Right atrium auricular region (tissue), 2 donors: Measurements from ENCODE around the gene PRIMA1. TPM values are rescaled to one million over a fixed set of nuclear protein-coding genes. Genes with fewer than 3 reads are reported as not detected.

Source experiments
- DNase-seq: peaks from one replicate; pipeline ENCODE4 v3.0.0-alpha.2; 2019; ENCODE audit warnings: low spot score
- H3K27ac ChIP-seq, 2 donors: fragments of 200-600 bp; sonication (generic); 1 replicate in 1 of 2; 2 replicates in 1 of 2; pipeline ENCODE4 v1.5.1; 2016 to 2019
- H3K27me3 ChIP-seq, 2 donors: fragments of 200-600 bp; sonication (generic); one replicate each; pipeline versions ENCODE4 v1.5.1 to v1.6.0; 2017 to 2019
- H3K36me3 ChIP-seq: fragments of 200-600 bp; sonication (generic); one replicate; pipeline ENCODE4 v1.5.1; 2016
- H3K4me1 ChIP-seq, 2 donors: fragments of 200-600 bp; sonication (generic); one replicate each; pipeline versions ENCODE4 v1.5.1 to v1.6.0; 2017 to 2019
- H3K4me3 ChIP-seq, 2 donors: fragments of 200-600 bp; sonication (generic); 1 replicate in 1 of 2; 2 replicates in 1 of 2; pipeline ENCODE4 v1.5.1; 2017 to 2019; ENCODE audit warnings: mild to moderate bottlenecking in 1 of 2, moderate library complexity in 1 of 2
- H3K9me3 ChIP-seq, 2 donors: fragments of 200-600 bp; sonication (generic); one replicate each; pipeline ENCODE4 v1.5.1; 2019
- total RNA-seq, 2 donors: library from RNA; depleted of rRNA; stranded (reverse); fragments of >200 nt; gene quantifications; one replicate each; pipeline ENCODE4 v1.1.0, GENCODE V29; 2016
- TF ChIP-seq, protein P1 (sequence below), 2 donors: fragments of 200-600 bp; sonication (generic); IDR thresholded peaks; one replicate each; pipeline ENCODE4 v1.5.1; 2019; ENCODE audit warnings: antibody characterized with exemption in 2 of 2

The PRIMA1 gene, protein sequence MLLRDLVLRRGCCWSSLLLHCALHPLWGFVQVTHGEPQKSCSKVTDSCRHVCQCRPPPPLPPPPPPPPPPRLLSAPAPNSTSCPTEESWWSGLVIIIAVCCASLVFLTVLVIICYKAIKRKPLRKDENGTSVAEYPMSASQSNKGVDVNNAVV
- total RNA-seq, result 1 to 10 TPM; 2.2 to 4.1 TPM

DNA sequence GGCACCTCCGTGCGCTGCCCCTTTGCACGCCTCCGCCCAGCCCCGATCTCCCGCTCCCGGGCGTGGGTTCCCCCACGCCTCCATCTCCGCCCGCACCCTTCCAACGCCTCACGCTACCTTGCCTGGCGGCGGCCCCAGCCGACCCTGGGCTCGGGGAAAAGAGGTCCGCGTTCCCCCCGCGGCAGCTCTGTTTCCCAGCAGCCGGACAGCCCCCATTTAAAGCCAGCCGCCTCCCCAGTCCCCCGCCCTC is at the start of gene PRIMA1:
PRIMA1 (minus strand) TSS at position 193 of the 250 bp plus-strand sequence. CDS start 767 bp downstream, outside the sequence.
- TF ChIP-seq, protein P1, sequence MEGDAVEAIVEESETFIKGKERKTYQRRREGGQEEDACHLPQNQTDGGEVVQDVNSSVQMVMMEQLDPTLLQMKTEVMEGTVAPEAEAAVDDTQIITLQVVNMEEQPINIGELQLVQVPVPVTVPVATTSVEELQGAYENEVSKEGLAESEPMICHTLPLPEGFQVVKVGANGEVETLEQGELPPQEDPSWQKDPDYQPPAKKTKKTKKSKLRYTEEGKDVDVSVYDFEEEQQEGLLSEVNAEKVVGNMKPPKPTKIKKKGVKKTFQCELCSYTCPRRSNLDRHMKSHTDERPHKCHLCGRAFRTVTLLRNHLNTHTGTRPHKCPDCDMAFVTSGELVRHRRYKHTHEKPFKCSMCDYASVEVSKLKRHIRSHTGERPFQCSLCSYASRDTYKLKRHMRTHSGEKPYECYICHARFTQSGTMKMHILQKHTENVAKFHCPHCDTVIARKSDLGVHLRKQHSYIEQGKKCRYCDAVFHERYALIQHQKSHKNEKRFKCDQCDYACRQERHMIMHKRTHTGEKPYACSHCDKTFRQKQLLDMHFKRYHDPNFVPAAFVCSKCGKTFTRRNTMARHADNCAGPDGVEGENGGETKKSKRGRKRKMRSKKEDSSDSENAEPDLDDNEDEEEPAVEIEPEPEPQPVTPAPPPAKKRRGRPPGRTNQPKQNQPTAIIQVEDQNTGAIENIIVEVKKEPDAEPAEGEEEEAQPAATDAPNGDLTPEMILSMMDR (IDR thresholded peaks at IDR 0.05), result no peak
- DNase-seq, result no peak
- peaks cover 0 to 22% of the 10 kb centered on the region in 2 donors for H3K4me1 ChIP-seq
- no peaks in the 10 kb centered on the region for H3K36me3 ChIP-seq
- H3K4me3 ChIP-seq, result peak within 1 kb of the TSS; percentile 58 to 59
- no peaks in the 10 kb centered on the region for H3K27me3 ChIP-seq
- H3K9me3 ChIP-seq, result no peaks in the 10 kb centered on the region
- peak within 1 kb of the TSS; percentile 76 to 83 for H3K27ac ChIP-seq

DNA sequence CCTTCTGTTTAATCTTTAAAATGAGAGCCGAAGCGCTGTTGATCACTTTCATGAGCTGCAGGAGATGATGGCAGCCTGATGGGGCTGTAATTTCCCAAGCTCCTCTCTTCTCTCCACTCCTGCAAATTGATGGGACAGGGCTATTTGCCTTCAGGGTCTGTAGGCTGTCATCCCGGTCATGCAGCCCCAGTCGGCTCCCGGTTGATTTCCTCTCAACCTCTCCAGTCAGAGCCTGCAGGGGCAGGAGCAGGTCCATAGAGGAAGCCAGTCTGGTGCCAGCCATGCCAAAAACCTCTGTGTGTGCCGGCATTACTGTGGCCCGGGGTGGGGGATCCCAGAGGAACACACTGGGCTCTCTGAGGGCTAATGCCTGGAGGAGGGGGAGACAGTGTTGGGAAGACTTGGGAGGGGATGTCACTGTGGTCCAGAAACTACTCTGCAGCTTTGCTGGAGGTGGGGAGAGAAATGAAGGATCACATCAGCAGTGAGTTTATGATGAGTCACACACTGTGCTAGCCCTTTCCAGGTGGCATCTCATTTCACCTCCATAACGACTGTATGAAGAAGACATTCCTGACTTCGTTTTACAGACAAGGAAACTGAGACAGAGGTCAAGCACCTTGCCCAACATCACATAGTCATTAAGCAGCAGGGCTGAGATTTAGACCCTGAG is 46.5 kb upstream of the PRIMA1 start:
- H3K9me3 ChIP-seq, result no peaks in the 10 kb centered on the region
- no peak overlapping the region for H3K4me3 ChIP-seq
- no peaks in the 10 kb centered on the region for H3K36me3 ChIP-seq
- H3K27me3 ChIP-seq, result no peaks in the 10 kb centered on the region
- DNase-seq, result no peak
- TF ChIP-seq, protein P1 (IDR thresholded peaks at IDR 0.05), result no peak
- H3K27ac ChIP-seq, result no peak overlapping the region
- H3K4me1 ChIP-seq, result no peaks in the 10 kb centered on the region

DNA sequence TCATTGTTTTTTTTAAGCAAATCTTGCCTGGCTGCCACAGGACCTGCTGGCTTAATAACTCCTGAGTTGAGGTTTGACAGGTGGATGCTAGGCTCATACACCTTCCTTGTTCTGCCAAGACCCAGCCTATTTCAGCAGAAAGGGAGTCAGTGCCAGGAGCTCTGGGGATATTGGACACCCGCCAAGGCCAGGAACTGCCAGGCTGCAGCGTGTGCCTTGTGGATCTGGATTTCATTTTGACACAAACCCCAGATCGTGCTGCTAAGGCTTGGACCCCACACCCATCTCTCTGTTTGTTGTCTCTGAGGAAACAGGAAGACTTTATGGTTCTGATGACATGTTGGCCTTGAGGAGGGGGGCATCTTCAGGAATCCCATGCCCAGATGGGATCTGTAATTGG is 44.4 kb upstream of the PRIMA1 start:
- Histone ChIP-seq H3K4me3 (no peak overlapping the region), H3K27me3 (no peaks in the 10 kb centered on the region), H3K36me3 (no peaks in the 10 kb centered on the region), H3K9me3 (no peaks in the 10 kb centered on the region), H3K4me1 (no peaks in the 10 kb centered on the region), H3K27ac (no peak overlapping the region)
- no peak for DNase-seq
- TF ChIP-seq, protein P1 (IDR thresholded peaks at IDR 0.05), result no peak

DNA sequence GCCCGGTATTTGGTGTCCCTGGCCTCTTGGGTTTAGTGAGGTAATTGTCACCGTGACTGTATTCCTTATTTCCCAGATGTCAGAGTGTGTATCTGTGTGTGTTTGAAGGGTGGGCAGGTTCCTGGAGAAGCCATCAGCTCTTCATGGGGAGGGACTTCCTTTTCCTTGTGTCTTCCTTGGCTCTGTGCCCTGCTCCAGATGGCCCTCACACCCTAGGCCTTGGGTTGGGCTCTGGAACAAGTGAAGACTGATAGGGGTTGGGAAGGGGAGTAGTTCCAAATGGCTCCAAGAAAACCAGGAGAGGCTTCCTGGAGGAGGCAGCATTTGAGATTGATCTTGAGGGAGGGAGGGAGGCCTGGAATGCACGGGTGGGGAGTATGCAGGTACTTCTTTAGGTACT is 43.8 kb upstream of the PRIMA1 start:
- DNase-seq, result no peak
- Histone ChIP-seq H3K27ac (no peak overlapping the region), H3K9me3 (no peaks in the 10 kb centered on the region), H3K36me3 (no peaks in the 10 kb centered on the region), H3K27me3 (no peaks in the 10 kb centered on the region), H3K4me1 (no peaks in the 10 kb centered on the region), H3K4me3 (no peak overlapping the region)
- TF ChIP-seq, protein P1 (IDR thresholded peaks at IDR 0.05), result no peak

DNA sequence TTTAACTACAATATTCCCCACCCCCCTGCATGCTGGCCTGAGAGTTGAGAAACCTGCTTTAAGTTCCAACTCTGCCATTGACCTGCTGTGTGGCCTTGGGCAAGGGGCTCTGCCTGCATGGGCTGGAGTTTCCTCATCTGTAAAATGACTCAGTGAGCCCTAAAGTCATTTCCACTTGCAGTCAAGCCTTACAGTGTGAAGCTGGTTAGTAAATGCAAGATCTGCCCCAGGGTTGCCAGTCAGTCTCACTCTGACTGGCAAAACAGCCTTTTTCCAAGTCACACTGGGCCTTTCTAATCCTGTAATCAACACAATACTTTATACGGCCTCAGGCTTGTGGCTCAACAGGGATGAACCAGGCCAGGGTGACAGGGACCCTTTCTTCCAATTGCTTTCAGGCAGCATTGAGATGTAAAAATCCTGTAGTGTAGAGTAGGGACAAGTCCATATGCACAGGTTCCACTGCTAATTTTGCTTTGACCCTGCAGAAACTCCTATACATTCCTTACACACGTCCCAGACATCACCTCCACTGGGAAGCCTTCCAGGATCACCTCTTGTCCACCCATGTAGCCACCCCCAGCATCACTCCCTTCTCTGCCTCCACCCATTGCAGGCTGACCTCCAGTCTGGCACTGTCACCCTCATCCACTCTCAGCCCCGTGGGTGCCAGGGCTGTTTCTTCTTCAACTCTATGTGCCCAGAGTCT is 42.6 kb upstream of the PRIMA1 start:
- Histone ChIP-seq H3K4me3 (no peak overlapping the region), H3K9me3 (no peaks in the 10 kb centered on the region), H3K27me3 (no peaks in the 10 kb centered on the region), H3K4me1 (no peaks in the 10 kb centered on the region), H3K27ac (no peak overlapping the region), H3K36me3 (no peaks in the 10 kb centered on the region)
- DNase-seq, result no peak
- TF ChIP-seq, protein P1 (IDR thresholded peaks at IDR 0.05), result no peak
